ENCODE data around the gene ETV3.
"Not testable (repeated sequence)": the region's sequence is repeated elsewhere in the genome, so short reads cannot be mapped to it uniquely, and the experiment has no call there.

The ETV3 gene

DNA sequence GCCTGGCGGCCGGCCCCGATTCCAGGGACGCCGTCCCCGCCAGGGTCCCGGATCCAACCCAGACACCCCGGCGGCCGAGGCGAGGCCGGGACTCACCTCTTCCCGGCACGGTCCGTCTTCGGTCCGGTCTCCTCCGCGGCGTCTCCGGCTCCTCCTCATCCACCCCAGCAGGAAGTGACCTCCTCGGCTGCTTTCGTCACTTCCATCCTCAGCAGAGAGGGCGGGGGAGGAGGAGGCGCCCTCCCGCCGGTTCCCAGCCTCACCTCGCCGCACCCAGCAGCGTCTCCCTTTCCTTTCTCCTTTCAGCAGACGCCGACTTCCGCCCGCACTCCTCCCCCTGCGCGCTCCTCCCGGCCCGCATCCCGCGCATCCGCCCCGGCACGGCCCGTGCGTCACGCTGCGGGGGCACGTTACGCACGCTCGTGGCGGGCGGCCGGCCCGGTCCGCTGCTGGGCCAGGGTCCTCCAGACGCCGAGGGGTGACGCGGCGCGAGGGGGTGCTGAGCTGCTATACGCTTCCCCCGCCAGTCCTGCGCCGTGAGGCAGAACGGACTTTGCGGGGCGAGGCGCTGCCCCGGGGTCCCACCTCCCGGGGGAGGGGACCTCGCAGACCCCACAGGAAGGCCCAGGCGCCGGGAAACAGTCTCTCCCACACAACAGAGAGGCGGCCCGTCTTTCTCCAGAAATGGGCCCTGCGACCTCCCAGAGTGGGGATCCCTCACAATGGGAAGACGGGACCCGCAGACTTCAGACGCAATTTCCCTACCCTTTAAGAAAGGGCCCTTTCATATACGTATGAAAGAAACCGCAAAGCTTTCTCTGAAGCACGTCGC is at the start of gene ETV3:
ETV3 (minus strand) TSS at position 176 of the 832 bp plus-strand sequence. CDS start 2,043 bp downstream, outside the sequence.
- DNase-seq: no peak

DNA sequence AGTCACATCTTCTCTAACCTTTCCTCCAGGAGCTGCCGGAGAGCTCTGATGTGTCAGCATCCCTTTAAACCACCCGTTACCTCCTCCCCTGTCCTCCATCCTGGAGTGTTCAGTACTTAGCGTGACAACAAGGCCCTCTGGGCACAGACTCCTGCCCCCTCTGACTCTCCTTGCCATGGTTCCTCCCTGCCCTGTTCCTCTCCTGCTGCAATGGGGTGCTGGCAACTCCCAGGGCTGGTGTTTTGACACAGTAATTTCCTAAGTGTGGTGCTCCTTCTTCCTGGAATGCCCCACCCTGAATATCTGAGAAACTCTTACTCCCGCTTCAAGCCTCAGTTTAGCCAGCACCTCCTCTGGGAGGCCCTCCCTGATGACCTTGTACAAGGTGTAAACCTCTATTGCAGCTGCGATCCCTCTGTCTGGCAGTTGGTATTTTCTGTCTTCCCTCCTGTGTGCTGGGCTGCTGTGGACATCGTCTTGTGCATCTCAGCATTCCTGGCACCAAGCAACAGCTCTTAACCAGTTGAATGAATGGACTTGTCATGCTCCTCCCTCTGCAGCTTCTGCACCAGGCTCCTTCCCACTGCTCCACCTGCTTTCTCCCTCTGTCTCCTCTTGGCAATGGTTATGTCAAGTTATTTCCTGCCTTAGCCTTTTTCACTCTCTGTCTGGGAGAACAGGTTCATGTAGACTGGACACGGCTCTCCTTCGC is 48.2 kb upstream of the ETV3 start:
- no peak for DNase-seq

DNA sequence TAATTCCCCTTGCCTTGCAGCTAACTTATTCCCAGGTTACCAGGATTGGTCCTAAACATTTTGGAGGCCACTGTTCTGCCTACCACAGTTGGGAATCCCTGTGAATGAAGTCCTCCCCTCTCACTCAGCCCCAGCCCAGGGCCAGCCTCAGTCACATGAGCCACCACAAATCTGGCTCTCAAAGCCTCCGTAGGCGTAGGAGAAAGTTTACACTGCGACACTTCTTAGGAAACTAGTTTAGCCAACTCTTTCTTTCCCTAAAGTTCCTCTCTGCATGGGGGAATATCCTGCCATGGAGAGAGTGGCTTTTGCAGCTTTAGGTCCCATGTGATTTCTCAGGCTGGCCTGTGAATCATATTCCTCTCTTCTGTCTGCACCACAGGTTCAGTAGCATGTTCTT is 45.7 kb upstream of the ETV3 start:
- no peak for DNase-seq

DNA sequence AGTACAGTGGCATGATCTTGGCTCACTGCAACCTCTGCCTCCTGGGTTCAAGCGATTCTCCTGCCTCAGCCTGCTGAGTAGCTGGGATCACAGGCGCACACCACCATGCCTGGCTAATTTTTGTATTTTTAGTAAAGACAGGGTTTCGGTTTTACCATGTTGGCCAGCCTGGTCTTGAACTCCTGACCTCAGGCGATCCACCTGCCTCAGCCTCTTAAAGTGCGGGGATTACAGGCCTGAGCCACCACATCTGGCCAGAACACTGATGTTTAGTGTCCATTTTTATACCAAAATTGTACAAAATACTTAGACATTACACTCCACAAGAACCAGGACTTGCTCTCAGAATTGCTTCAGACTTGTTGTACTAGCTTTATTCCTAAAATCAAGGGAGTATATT is 44.2 kb upstream of the ETV3 start:
- DNase-seq: not testable (repeated sequence)

DNA sequence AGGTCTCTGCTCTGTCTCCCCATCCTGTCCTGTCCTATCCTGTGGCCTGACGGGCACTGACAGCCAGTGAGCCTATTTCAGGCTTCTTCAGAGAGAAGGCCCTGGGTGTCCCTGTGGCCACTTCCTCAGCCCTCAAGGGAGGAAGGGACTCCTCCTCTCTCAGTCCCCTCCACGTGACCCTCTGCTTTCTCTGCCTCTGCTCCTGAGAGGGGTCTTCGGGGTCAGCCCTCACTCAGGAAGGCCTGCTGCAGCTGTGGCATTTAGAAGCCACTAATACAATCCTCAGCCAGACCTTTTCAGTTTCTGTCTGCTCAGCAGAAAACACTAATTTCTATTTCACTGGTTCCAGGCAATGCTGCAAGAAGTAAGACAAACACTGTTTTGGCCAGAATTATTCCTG is 43.6 kb upstream of the ETV3 start:
- DNase-seq: no peak

DNA sequence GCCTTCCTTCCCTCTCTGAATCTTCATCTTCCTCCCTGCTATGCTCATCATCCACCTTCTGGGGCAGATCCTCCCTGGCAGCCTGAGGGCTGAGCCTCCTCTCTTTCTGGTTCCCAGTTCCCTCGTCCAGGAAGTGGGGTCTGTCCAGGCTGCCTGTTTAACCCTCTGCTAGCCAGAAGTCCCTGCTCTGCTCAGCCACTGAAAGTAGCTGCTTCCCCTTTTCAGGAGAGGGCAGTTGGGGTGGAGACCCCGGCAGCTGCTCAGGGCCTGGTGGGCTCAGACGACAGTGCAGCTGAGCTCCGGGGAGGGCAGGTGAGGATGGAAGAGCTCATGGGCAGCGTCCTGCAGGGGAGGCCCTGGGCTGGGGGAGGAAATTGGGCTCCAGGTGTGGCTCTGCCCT is 43.1 kb upstream of the ETV3 start:
- no peak for DNase-seq

DNA sequence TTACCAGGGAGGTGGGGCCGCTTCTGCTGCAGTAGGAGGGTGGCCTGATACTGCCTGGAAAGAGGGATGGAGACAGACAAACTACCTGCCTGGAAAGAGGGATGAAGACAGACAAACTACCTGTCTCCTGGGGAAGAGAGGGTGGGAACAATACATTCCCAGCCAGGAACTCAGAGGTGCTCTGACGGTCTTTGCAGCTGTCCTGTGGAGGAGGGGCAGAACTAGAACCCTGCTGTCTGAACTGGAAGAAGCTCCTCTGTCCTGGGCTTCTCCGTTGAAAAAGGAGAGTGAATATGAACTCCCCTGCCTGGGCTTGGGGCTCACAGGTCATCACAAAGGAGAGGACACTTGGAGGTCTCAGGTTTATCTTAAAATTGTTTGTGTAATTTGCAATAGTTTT is 40.3 kb upstream of the ETV3 start:
- DNase-seq: no peak

DNA sequence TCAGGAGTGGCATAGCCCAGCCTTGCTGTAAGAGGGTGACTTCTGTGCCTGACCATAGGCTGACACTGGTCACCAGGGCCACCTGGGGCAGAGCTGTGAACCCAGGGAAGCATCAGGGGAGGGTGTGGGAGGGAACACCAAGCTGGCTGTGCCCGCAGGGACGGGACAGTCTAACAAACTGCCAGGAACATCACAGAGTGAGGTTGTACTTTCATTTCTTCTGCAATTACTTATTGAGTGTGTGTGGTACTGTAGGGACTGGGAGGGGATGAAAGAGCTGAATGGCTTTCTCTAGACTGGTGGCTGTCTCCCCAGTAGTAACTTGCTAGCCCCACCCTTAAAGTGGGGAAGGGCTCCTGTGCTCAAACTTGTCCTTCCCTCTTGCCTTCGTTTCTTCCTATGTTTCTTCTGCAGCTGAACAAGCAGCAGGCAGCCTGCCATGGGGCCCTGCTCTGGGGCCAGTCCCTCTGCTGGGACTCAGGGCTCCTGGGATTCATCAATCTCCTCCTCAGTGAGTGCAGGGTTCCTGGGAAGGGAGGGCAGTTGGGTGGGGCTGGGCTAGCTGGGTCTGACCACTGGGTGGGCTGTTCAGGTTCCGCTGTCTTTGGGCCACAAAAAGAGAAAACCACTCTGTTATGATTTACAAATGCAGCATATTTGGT is 39.7 kb upstream of the ETV3 start:
- DNase-seq: no peak

DNA sequence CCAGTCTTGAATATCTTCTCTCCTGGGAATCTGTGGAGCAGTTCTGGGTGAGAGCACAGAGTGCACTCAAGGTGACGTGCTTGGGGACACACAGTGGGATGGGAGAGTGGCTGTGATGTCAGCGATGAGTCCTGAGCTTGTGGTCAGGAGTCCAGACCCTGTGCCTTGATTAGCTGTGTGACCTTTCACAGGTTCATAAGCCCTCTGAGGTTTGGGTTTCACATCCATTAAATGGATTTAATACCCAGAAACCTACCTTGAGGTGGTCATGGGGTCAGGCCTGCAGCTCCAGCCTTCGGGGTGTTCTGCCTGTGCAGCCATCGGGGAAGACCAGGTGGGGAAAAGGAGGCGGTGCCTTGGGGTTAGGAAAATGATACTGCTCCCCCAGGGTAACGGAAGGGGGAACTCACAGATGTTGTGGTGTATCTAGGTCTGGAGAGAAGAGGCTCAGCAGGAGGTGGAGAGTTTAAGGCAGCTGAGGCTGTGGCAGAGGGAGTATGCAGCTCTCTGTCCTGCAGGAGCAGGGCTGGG is 38.5 kb upstream of the ETV3 start:
- no peak for DNase-seq

DNA sequence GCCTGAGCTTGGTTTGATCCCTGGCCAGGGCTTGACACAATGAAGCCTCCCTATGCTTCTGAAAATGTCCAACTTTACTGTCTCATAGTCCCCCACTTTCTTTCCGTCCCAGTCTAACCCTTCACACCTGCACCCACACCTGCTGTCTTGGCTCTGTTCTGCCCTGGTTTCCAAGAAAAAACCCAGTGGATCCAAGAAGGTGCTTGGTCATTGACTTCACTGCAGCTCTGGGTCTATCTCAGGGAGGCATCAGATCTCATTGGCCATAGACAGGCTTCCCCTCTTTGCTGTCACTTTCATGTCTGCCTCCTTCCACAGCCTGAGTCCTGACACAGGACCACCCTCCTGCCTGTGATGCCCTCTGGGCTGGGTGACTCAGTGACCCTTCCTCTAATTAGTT is 37.8 kb upstream of the ETV3 start:
- DNase-seq: no peak

DNA sequence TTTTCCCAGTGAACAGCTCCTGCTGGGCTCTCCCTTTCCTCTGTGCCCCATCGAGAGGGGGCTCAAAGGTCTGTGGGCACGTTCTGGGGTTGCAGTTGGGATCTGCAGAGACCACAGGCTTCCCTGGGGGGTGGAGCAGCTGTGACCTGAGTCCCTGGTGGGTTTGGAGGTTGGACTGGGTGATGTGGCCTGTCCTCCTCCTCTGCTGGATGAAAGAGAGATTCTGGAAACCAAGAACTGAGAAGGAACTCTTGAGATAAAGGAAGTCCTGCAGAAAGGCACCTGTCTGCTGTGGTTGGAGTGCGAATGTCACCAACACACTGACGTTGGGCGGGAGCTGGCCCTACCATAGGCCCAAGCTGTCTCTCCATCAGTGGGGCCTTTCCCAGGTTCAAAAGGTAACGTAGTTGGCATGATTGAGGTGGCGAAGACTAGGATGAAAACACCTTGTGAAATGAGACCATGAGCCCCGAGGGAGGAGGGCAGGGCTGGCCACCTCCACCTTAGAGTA is 35.8 kb upstream of the ETV3 start:
- DNase-seq: no peak

DNA sequence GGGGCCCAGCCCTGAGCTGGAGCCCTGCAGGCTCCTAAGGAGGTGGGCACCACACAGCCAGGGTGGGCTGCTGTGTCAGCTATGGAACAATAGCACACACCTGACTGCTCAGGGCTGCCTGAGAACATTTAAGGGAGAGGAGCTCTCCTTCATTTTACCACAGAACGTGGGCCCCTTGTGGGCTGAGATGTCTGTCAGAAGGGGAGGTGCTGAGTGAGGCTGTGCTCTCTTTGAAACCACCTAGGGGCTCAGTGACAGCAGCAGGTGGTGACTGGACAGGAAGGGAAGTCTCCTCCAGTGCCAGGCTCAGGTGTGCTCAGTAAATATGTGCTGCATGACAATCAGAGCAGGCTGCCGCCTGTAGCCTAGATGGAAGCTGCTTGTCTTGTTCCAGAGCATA is 35.0 kb upstream of the ETV3 start:
- not testable (repeated sequence) for DNase-seq

DNA sequence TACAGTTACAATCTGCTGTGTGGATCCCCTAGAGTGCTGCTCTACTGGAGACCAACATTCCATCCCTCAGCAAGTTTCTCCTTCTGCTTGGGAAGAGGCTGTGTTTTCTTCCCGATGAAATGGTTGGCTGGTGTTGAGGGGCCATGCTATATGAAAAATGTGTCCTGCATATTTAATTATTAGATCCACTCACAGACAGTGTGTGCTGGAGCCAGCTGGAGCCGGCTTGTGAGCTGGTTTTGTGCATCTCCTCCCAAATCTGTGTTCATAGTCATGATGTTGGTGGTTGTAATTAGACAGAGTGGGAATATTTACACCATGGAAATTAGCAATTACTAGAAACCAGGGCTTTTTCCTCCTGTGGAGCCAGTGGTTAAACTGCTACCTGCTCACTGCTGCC is 34.4 kb upstream of the ETV3 start:
- not testable (repeated sequence) for DNase-seq

DNA sequence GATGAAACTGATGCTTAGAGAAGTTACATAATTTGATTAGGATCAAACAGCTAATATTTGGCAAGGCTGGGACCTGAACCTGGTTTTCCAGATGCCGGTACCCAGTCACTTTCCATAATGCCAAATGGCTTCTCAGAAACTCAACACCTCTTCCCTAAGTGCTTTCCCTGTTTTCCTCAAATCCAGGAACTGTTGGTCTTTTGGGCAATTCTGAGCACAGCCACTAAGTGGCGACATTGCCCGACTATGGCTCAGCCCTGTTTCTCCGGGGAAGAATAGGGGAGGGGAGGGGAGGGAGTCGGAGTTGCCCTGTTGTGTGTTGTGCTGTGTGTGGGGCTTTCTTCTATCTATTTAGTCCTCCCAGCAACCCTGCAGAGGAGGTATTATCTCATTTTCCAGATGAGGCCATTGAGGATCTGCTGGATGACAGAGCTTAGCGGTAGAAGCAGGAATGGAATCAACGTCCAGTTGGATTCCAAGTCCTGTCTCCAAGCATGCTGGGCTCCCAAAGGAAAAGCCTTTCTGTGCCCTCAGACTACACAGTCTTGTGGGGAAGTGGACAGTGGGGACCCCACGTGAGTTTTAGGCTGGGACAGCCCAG is 33.8 kb upstream of the ETV3 start:
- not testable (repeated sequence) for DNase-seq

DNA sequence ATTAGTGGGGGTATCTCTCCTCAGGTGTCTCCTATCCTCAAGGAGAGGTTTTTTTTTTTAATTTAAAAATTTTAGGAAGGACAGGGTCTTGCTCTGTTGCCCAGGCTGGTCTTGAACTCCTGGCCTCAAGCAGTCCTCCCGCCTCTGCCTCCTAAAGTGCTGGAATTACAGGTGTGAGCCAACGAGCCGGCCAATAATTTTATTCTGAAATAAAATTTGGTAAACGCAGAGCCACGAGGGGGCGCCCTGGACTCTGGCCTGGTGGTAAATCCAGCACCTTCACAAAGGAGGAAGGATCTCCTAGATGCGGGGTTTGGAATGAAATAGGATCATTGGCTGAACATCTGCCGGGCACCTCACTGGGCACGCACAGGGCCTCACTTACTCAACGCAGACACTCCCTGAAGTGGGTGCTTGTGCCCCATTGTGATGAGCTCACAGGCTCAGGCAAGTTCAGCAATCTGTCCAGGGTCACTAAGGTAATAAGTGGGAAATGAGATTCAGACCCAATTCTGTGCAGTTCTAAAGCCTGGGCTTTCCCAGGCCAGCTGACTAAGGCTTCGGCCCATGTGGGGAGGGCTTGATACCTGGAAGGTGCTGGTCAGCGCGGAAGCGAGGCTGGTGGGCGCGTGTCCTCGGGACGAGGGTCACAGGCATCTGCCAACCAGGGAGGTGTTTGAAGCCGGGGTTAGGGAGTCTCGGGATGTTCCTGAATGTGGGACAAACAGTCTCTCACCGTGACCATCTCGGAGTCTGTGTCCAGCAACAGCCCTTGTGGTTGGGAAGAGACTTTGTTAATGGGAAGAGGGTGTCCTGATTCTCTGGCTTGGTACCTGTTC is 32.7 kb upstream of the ETV3 start:
- no peak for DNase-seq

DNA sequence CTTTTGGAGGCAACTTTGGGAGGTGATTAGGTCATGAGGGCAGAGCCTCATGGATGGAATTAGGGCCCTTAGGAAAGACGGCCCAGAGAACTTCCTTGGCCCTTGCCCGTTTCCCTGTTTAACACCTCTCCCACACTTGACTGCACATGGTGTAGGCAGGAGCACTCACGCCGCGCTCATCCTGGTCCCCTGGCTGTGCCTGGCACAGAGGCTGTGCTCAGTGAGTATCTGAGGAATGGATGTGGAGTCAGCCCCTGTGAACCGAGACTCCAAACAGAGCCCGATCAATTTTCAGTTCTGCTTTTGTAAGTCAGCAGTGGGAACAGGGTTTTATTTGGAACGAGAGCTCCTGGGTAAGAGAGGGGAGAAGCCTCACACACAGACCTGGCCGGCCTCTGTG is 29.8 kb upstream of the ETV3 start:
- no peak for DNase-seq

DNA sequence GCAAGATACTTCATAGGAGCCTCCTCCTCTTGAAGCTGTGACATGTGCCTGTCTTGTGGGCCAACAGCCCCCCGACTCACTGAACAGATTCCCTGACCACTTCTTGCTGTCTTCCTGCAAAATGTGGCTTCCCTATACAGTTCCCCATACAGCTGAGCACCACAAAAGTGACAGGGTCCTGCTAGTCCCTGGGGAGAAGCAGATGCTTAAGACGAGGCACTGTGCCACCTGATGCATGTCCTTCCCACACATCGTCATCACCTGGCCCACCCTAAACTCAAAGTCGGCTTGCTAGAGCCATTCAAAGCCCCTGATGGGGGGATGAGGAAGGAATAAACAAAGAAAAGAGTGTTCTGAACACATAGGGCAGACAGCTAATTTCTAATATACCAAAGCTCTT is 29.2 kb upstream of the ETV3 start:
- DNase-seq: no peak

DNA sequence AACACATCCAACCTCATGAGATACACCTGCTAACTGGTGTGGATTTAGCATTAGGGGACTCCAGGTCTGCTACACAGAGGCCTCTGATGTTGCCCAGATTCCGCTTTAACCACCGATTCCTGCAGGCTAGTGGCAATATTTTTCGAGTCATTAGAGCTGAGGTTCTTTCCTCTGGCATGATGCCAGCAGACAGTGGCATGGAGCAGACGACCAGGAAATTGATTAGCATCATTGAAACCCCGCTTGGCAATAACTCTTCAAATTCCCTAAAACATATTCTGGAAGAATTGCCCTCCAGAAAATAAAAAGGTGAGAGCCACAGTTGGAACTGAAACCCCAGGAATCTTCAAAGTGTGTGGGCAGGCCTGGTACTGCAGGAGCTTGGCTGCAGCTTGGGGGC is 28.4 kb upstream of the ETV3 start:
- no peak for DNase-seq

DNA sequence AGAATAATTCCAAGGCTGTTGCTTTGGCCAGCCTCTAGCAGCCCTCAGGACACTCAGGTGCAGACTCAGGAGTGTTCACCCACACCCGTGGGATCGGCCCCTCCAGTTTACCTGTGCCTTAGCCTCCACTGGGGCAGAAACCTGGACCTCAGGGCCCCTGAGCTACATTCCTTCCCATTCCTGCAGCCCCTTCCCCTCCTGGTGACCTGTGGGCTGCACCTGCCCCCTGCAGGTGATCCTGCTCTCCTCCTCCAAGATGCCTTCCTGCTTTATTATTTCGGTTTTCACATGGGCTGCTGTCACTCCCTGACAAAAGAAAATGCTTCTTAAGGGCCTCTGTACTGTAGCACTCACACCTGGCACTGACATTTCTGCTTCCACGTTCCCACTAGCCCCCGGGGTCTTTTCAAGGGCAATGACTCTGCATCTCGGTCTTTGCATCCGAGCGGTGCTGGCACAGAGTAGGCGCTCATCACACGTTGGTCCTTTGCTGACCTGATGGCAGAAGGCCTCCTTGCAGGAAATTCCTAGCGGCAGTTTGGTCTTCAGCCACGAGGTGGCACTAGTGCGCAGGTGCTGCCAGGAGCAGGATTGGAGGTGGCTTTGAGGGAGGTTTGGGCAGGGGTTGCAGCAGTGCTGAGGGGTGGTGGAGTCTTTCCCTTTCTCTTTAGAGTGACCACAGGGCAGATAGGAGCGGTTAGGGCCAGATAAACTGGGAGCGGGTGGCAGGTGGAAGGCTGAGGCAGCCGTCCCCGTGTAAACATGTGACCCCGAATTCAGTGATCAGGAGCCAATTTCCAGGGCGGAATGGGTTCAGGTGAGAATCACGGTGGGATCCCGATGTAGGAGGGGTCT is 25.3 kb upstream of the ETV3 start:
- no peak for DNase-seq

DNA sequence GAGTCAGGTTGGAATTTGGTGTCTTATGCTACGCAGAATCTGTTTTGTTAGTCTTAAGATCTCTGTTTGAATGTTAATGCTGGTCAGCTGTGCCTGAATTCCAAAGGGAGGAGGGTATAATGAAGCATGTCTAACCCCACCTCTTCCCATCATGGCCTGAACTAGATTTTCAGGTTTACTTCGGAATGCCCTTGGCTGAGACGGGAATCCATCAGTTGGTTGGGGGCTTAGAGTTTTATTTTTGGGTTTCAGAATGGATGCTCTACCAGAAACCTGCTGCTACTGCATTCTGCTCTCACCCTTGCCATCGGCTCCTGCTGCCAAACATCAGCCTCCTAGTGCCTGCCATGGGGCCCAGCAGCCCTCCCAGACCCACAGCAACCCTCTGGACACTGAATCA is 24.1 kb upstream of the ETV3 start:
- DNase-seq: no peak

DNA sequence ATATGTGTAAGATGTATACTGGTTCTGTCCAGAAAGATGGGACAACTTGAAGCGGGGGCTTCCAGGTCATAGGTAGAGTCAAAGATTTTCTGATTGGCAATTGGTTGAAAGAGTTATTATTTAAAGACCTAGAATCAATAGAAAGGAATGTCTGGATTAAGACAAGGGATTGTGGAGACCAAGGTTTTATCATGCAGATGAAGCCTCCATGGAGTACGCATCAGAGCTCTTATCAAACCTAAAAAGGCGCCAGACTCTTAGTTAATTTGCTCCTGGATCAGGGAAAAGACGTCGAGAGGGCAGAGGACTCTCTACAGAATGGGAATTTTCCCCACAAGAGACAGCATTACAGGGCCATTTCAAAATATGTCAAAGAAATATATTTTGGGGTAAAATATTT is 23.7 kb upstream of the ETV3 start:
- DNase-seq: no peak

Measured in cortex of kidney (tissue), 1 donor.